K562 (cell line): Measurements from ENCODE around the gene KANK2. TPM values are rescaled to one million over a fixed set of nuclear protein-coding genes. Genes with fewer than 3 reads are reported as not detected.
A peak's percentile ranks its signal among the peaks of the same experiment; 100 is the strongest.

Experiments used
- ADNP ChIP-seq: fragments of 200-800 bp; sonication (Bioruptor generic); IDR thresholded peaks from 2 replicates; pipeline ENCODE4 v1.6.1; 2016; ENCODE audit warnings: missing genetic modification characterization, missing compliant biosample characterization
- ARID4B ChIP-seq: sonication (generic); formaldehyde crosslinking; IDR thresholded peaks from 2 replicates; pipeline ENCODE4 v1.8.0; 2022; ENCODE audit warnings: mild to moderate bottlenecking, missing genetic modification reagents
- ATF1 ChIP-seq, 2 experiments: fragments of 450-650 bp in 1 of 2; IDR thresholded peaks; 2 replicates each; pipeline ENCODE4 v1.6.1; 2016; ENCODE audit warnings: missing compliant biosample characterization in 1 of 2, missing genetic modification characterization in 1 of 2
- ELK1 ChIP-seq: sonication (generic); formaldehyde crosslinking; IDR thresholded peaks from 2 replicates; pipeline ENCODE4 v1.8.1; 2022; ENCODE audit warnings: missing genetic modification reagents
- KLF16 ChIP-seq: IDR thresholded peaks from 2 replicates; pipeline ENCODE4 v1.6.1; 2016; ENCODE audit warnings: antibody characterized with exemption
- MTA3 ChIP-seq: fragments of 450-650 bp; formaldehyde crosslinking; IDR thresholded peaks from 2 replicates; pipeline ENCODE4 v1.6.1; 2017; ENCODE audit warnings: mild to moderate bottlenecking, borderline replicate concordance
- PHB ChIP-seq: fragments of 250-450 bp; sonication (Bioruptor Pico); IDR thresholded peaks from 2 replicates; pipeline ENCODE4 v1.5.0; 2021
- PKNOX1 ChIP-seq: fragments of 450-650 bp; IDR thresholded peaks from 2 replicates; pipeline ENCODE4 v1.6.1; 2016
- POLR2H ChIP-seq: IDR thresholded peaks from 2 replicates; pipeline ENCODE4 v1.6.1; 2016; ENCODE audit warnings: missing genetic modification characterization, low read depth, mild to moderate bottlenecking, control low read depth, missing compliant biosample characterization, moderate library complexity
- RBM25 ChIP-seq: fragments of 200-400 bp; formaldehyde crosslinking; IDR thresholded peaks from 2 replicates; pipeline ENCODE4 v1.6.1; 2018; ENCODE audit warnings: low read length, low read depth, moderate library complexity; ENCODE audit not compliant: severe bottlenecking
- ZKSCAN3 ChIP-seq: fragments of 250-450 bp; sonication (Bioruptor Pico); IDR thresholded peaks from 2 replicates; pipeline ENCODE4 v1.4.0; 2020
- ZNF121 ChIP-seq: sonication (generic); formaldehyde crosslinking; conservative IDR thresholded peaks from 2 replicates; pipeline ENCODE4 v1.8.0; 2022; ENCODE audit warnings: missing genetic modification reagents
- ZNF133 ChIP-seq: fragments of 250-450 bp; sonication (Bioruptor Pico); IDR thresholded peaks from 2 replicates; pipeline ENCODE4 v1.4.0; 2020; ENCODE audit warnings: mild to moderate bottlenecking
- ZNF140 ChIP-seq: fragments of 250-450 bp; sonication (Bioruptor Pico); IDR thresholded peaks from 2 replicates; pipeline ENCODE4 v1.8.0; 2021; ENCODE audit warnings: moderate library complexity, mild to moderate bottlenecking, inconsistent platforms
- ZNF347 ChIP-seq: fragments of 450-650 bp; formaldehyde crosslinking; IDR thresholded peaks from 2 replicates; pipeline ENCODE4 v1.4.0; 2020; ENCODE audit warnings: low read depth, mild to moderate bottlenecking, moderate library complexity
- polyA plus RNA-seq, 8 experiments: library from polyadenylated mRNA; depleted of rRNA in 4 of 8; stranded (reverse) in 5 of 8; unstranded in 3 of 8; fragments of >200 nt; fragmentation: Nextera tagmentation in 2 of 8; fragmentation: Illumina TruSeq in 1 of 8; extraction: Ambion mirVana in 2 of 8; extraction: Trizol in 1 of 8; gene quantifications; 2 replicates each; pipeline versions ENCODE4 v1.2.1 to v1.2.3, GENCODE V29; 2011 to 2014; ENCODE audit warnings: inconsistent platforms in 1 of 8, missing spikeins in 1 of 8
- total RNA-seq, 7 experiments: library from RNA; depleted of rRNA in 6 of 7; stranded (reverse); fragments of >200 nt in 6 of 7; fragmentation: Illumina TruSeq in 2 of 7; extraction: Trizol in 2 of 7; gene quantifications; 2 replicates each; pipeline versions ENCODE4 v1.2.1 to v1.2.3, GENCODE V29; 2011 to 2021; ENCODE audit warnings: low replicate concordance in 1 of 7
- TF ChIP-seq, protein P1 (sequence below): conservative IDR thresholded peaks from 2 replicates; pipeline ENCODE4 v1.6.1; 2011; ENCODE audit warnings: low read depth, mild to moderate bottlenecking, low read length; ENCODE audit not compliant: control insufficient read depth
- TF ChIP-seq, protein P2 (sequence below): sonication (generic); formaldehyde crosslinking; IDR thresholded peaks from 2 replicates; pipeline ENCODE4 v1.8.1; 2023; ENCODE audit warnings: mild to moderate bottlenecking, missing genetic modification reagents

Gene KANK2
- total and polyA plus RNA-seq, 9 of the 15 experiments (the other 6 are each of a cell fraction or from before 2014, with no cell fraction given), result 4.4 to 47.8 (median 21.3) TPM

DNA sequence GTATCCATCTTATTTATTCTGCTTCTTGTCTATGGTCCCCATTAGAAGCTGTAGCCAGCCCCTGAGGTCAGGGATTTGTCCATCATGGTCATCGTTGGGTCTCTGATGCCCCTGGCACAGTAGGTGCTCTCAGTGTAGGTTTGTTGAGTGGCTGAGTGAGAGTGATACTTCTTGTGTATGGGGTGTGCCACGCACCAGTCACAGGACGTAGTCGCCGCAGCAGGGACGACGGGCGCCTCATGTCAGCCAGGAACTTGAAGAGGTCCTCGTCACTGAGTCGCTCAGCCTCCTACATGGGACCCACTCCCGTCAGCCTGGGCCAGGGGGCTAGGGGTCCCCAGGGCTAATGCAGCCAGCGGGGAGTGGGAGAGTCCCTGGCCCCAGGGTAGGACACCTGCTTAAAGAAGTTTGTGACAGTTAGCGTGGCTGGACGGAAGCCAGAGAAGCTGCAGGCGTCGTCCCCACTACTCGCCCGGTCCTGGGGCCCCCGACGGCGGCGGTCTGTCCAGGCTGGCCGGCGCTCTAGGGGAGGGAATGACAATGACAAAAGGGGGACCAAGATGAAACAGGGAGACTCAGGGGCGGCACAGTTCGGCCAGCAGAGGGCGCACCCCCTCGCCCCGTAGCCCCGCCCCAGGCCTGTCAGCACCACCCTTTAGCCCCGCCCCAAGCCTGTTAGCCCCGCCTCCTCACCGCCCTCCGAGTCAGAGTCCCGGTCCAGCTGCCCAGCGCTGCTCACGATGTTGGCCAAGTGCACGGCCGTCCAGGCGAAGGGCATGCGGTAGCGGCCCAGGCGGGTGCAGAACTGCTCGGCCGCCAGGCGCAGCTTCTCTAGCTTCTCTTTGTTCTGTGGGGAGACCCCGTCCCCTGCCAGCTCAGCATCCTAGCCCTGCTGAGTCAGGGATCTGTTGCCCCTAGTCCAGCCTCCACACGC lies 45.8 kb upstream of the KANK2 start (continued):
- TF ChIP-seq ARID4B (CRISPR knock-in tag), result 0 out of 2 replicates have a peak, but pooled peaks have one; percentile 49
- TF ChIP-seq ZNF140 (CRISPR knock-in tag), result no peak
- no peak for TF ChIP-seq POLR2H (tag)
- no peak for TF ChIP-seq RBM25
- TF ChIP-seq ZNF133 (CRISPR knock-in tag), result no peak
- no peak for TF ChIP-seq ZNF347 (CRISPR knock-in tag)
- TF ChIP-seq, protein P1, sequence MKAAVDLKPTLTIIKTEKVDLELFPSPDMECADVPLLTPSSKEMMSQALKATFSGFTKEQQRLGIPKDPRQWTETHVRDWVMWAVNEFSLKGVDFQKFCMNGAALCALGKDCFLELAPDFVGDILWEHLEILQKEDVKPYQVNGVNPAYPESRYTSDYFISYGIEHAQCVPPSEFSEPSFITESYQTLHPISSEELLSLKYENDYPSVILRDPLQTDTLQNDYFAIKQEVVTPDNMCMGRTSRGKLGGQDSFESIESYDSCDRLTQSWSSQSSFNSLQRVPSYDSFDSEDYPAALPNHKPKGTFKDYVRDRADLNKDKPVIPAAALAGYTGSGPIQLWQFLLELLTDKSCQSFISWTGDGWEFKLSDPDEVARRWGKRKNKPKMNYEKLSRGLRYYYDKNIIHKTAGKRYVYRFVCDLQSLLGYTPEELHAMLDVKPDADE, result 0 out of 2 replicates have a peak, but pooled peaks have one; percentile 61
- no peak for TF ChIP-seq ATF1 (CRISPR knock-in tag; IDR thresholded peaks at IDR 0.05)
- 0 out of 2 replicates have a peak, but pooled peaks have one; percentile 8 for TF ChIP-seq ATF1 (tag; IDR thresholded peaks at IDR 0.05)
- no peak for TF ChIP-seq ELK1 (CRISPR knock-in tag)
- no peak for TF ChIP-seq PHB (CRISPR knock-in tag)
- no peak for TF ChIP-seq MTA3
- TF ChIP-seq, protein P2, sequence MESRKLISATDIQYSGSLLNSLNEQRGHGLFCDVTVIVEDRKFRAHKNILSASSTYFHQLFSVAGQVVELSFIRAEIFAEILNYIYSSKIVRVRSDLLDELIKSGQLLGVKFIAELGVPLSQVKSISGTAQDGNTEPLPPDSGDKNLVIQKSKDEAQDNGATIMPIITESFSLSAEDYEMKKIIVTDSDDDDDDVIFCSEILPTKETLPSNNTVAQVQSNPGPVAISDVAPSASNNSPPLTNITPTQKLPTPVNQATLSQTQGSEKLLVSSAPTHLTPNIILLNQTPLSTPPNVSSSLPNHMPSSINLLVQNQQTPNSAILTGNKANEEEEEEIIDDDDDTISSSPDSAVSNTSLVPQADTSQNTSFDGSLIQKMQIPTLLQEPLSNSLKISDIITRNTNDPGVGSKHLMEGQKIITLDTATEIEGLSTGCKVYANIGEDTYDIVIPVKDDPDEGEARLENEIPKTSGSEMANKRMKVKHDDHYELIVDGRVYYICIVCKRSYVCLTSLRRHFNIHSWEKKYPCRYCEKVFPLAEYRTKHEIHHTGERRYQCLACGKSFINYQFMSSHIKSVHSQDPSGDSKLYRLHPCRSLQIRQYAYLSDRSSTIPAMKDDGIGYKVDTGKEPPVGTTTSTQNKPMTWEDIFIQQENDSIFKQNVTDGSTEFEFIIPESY (CRISPR knock-in tag), result no peak
- no peak for TF ChIP-seq ZNF121
- no peak for TF ChIP-seq ADNP (tag)
- no peak for TF ChIP-seq ZKSCAN3 (CRISPR knock-in tag)
- TF ChIP-seq PKNOX1, result peak; percentile 76
- 0 out of 2 replicates have a peak, but pooled peaks have one; percentile 10 for TF ChIP-seq KLF16
